ENCODE results near the gene MTO1.

The MTO1 gene

GRCh38 chr6:73506246-73506645, 44.7 kb downstream of the MTO1 start:
- no peak overlapping the region for H3K4me3 ChIP-seq (replicated peaks; ENCODE audit: low read depth, low read length)
- DNase-seq (ENCODE audit: extremely low read depth, insufficient read length) = no peak
- peaks cover 3% of the 10 kb centered on the region; the same call in 1 of the 2 replicates for H3K36me3 ChIP-seq (ENCODE audit: control insufficient read depth, insufficient read depth, low read length)
- no peak for TF ChIP-seq CTCF (IDR thresholded peaks at IDR 0.05; ENCODE audit: insufficient read depth, low read length, poor library complexity, severe bottlenecking)
- no peaks in the 10 kb centered on the region for H3K27me3 ChIP-seq (replicated peaks; ENCODE audit: control insufficient read depth, insufficient read depth, low read length)

- H3K4me3 ChIP-seq (replicated peaks; ENCODE audit: low read depth, low read length) = no peak overlapping the region
- H3K36me3 ChIP-seq (ENCODE audit: control insufficient read depth, insufficient read depth, low read length) = peaks cover 1% of the 10 kb centered on the region; the same call in 1 of the 2 replicates
- TF ChIP-seq CTCF (IDR thresholded peaks at IDR 0.05; ENCODE audit: insufficient read depth, low read length, poor library complexity, severe bottlenecking) = no peak
- H3K27me3 ChIP-seq (replicated peaks; ENCODE audit: control insufficient read depth, insufficient read depth, low read length) = no peaks in the 10 kb centered on the region
- no peak for DNase-seq (ENCODE audit: extremely low read depth, insufficient read length)
These were observed 47.2 kb downstream of the MTO1 start for GRCh38 chr6:73508776-73509175.

- Histone ChIP-seq H3K4me3 (replicated peaks; ENCODE audit: low read depth, low read length) (no peak overlapping the region), H3K36me3 (ENCODE audit: control insufficient read depth, insufficient read depth, low read length) (no peaks in the 10 kb centered on the region), H3K27me3 (replicated peaks; ENCODE audit: control insufficient read depth, insufficient read depth, low read length) (no peaks in the 10 kb centered on the region)
- no peak for TF ChIP-seq CTCF (IDR thresholded peaks at IDR 0.05; ENCODE audit: insufficient read depth, low read length, poor library complexity, severe bottlenecking)
- no peak for DNase-seq (ENCODE audit: extremely low read depth, insufficient read length)
These were observed 48.3 kb downstream of the MTO1 start for GRCh38 chr6:73509851-73510250.

- DNase-seq (ENCODE audit: extremely low read depth, insufficient read length) = no peak
- no peak for TF ChIP-seq CTCF (IDR thresholded peaks at IDR 0.05; ENCODE audit: insufficient read depth, low read length, poor library complexity, severe bottlenecking)
- Histone ChIP-seq H3K36me3 (ENCODE audit: control insufficient read depth, insufficient read depth, low read length) (peaks cover 3% of the 10 kb centered on the region), H3K4me3 (replicated peaks; ENCODE audit: low read depth, low read length) (no peak overlapping the region), H3K27me3 (replicated peaks; ENCODE audit: control insufficient read depth, insufficient read depth, low read length) (no peaks in the 10 kb centered on the region)
These were observed 50.3 kb downstream of the MTO1 start for GRCh38 chr6:73511796-73512195.

- peaks cover 6% of the 10 kb centered on the region for H3K36me3 ChIP-seq (ENCODE audit: control insufficient read depth, insufficient read depth, low read length)
- no peak overlapping the region for H3K4me3 ChIP-seq (replicated peaks; ENCODE audit: low read depth, low read length)
- H3K27me3 ChIP-seq (replicated peaks; ENCODE audit: control insufficient read depth, insufficient read depth, low read length) = no peaks in the 10 kb centered on the region
- DNase-seq (ENCODE audit: extremely low read depth, insufficient read length) = peak; percentile 35
- no peak for TF ChIP-seq CTCF (IDR thresholded peaks at IDR 0.05; ENCODE audit: insufficient read depth, low read length, poor library complexity, severe bottlenecking)
These were observed 51.9 kb downstream of the MTO1 start for GRCh38 chr6:73513496-73513854.

GRCh38 chr6:73514746-73515110, 53.2 kb downstream of the MTO1 start:
- no peak for TF ChIP-seq CTCF (IDR thresholded peaks at IDR 0.05; ENCODE audit: insufficient read depth, low read length, poor library complexity, severe bottlenecking)
- no peaks in the 10 kb centered on the region for H3K27me3 ChIP-seq (replicated peaks; ENCODE audit: control insufficient read depth, insufficient read depth, low read length)
- H3K4me3 ChIP-seq (replicated peaks; ENCODE audit: low read depth, low read length) = no peak overlapping the region
- DNase-seq (ENCODE audit: extremely low read depth, insufficient read length) = peak; percentile 27
- peaks cover 15% of the 10 kb centered on the region for H3K36me3 ChIP-seq (ENCODE audit: control insufficient read depth, insufficient read depth, low read length)

Measured in GM06990 (cell line).